Astrocyte of the cerebellum (primary cell): ENCODE data around the gene CCDC148.
A peak's percentile ranks its signal among the peaks of the same experiment; 100 is the strongest.

Source experiments
- DNase-seq: peaks from one replicate; pipeline ENCODE4 v3.0.0-alpha.2; 2011; ENCODE audit warnings: low read depth
- H3K4me3 ChIP-seq: 2 replicates; pipeline ENCODE4 v1.5.1; 2011; ENCODE audit warnings: mild to moderate bottlenecking, low read depth, low read length, moderate library complexity
- CTCF ChIP-seq: IDR thresholded peaks from 2 replicates; pipeline ENCODE4 v1.5.1; 2012; ENCODE audit warnings: low read length, low read depth, moderate library complexity, mild to moderate bottlenecking; ENCODE audit errors: missing control alignments
- in situ Hi-C: cut with HindIII; loops from 2 replicates; pipeline ENCODE4 v1.10.0; 2017; ENCODE audit warnings: low sequenced_read_pairs

Gene CCDC148

GRCh38 chr2:158199928-158200650 lies 256.5 kb downstream of the CCDC148 start:
- no peak for TF ChIP-seq CTCF
- in situ Hi-C loops: no loop called here
- H3K4me3 ChIP-seq: no peak overlapping the region
- no peak for DNase-seq

GRCh38 chr2:158197940-158198339 lies 258.6 kb downstream of the CCDC148 start:
- no peak overlapping the region for H3K4me3 ChIP-seq
- in situ Hi-C loops: no loop called here
- no peak for DNase-seq
- no peak for TF ChIP-seq CTCF

GRCh38 chr2:158194229-158194628 lies 262.3 kb downstream of the CCDC148 start:
- in situ Hi-C loops: no loop called here
- TF ChIP-seq CTCF: no peak
- no peak overlapping the region for H3K4me3 ChIP-seq
- no peak for DNase-seq

GRCh38 chr2:158192515-158193443 lies 263.8 kb downstream of the CCDC148 start:
- in situ Hi-C loops: no loop called here
- H3K4me3 ChIP-seq: no peak overlapping the region
- DNase-seq: no peak
- TF ChIP-seq CTCF: no peak

- TF ChIP-seq CTCF: no peak
- in situ Hi-C loops: no loop called here
- H3K4me3 ChIP-seq: peak overlapping the region; percentile 20
- no peak for DNase-seq
These were observed 265.3 kb downstream of the CCDC148 start for GRCh38 chr2:158191076-158191895.

GRCh38 chr2:158189526-158189925 lies 267.0 kb downstream of the CCDC148 start:
- in situ Hi-C loops: no loop called here
- DNase-seq: no peak
- no peak overlapping the region for H3K4me3 ChIP-seq
- no peak for TF ChIP-seq CTCF
